GM18951 (cell line): ENCODE data around the gene ACOX3.
"Not testable (repeated sequence)": the region's sequence is repeated elsewhere in the genome, so short reads cannot be mapped to it uniquely, and the experiment has no call there.

Source experiments
- POLR2A ChIP-seq: IDR thresholded peaks from 4 replicates; pipeline ENCODE4 v1.6.1; 2011; ENCODE audit warnings: mild to moderate bottlenecking; ENCODE audit not compliant: insufficient read length, insufficient read depth; ENCODE audit errors: extremely low read depth
- in situ Hi-C: fragments of 300-500 bp; cut with MboI; formaldehyde crosslinking; loops from one replicate; pipeline ENCODE4 v1.12.0; 2022; ENCODE audit warnings: low sequenced_read_pairs, mixed read lengths, inconsistent platforms; ENCODE audit not compliant: unreplicated experiment

ACOX3 gene

GRCh38 chr4:8440492-8441311 is at the start of gene ACOX3, which contains the start of gene TRMT44:
Gene ACOX3, minus strand, starts transcription at chr4:8440723. Its CDS starts 24,202 bp downstream, at chr4:8416521.
Gene TRMT44, plus strand, starts transcription at chr4:8440777. Its CDS starts 46 bp downstream, at chr4:8440823.
- peak; percentile 76 for TF ChIP-seq POLR2A
- in situ Hi-C loops: no loop called here

- no peak for TF ChIP-seq POLR2A
- in situ Hi-C loops: no loop called here
Measured at GRCh38 chr4:8488791-8489369, 48.4 kb upstream of the ACOX3 start.

- in situ Hi-C loops: not testable (repeated sequence)
Measured at GRCh38 chr4:8486643-8487042, 46.1 kb upstream of the ACOX3 start.

- TF ChIP-seq POLR2A: no peak
- in situ Hi-C loops: no loop called here
Measured at GRCh38 chr4:8480221-8480620, 39.7 kb upstream of the ACOX3 start.

- no peak for TF ChIP-seq POLR2A
- in situ Hi-C loops: loop anchor here (10.0 kb wide), 1 partner anchor 66 kb away; no protein-coding TSS in a partner anchor
Measured at GRCh38 chr4:8478801-8479744, 38.5 kb upstream of the ACOX3 start.

GRCh38 chr4:8478371-8478770 is 37.8 kb upstream of the ACOX3 start:
- TF ChIP-seq POLR2A: no peak
- in situ Hi-C loops: loop anchor here (10.0 kb wide), 1 partner anchor 66 kb away; no protein-coding TSS in a partner anchor

- in situ Hi-C loops: loop anchor here (10.0 kb wide), 1 partner anchor 67 kb away; no protein-coding TSS in a partner anchor
- no peak for TF ChIP-seq POLR2A
Measured at GRCh38 chr4:8477676-8478075, 37.2 kb upstream of the ACOX3 start.

GRCh38 chr4:8477095-8477635 is 36.6 kb upstream of the ACOX3 start:
- TF ChIP-seq POLR2A: no peak
- in situ Hi-C loops: loop anchor here (10.0 kb wide), 1 partner anchor 68 kb away; no protein-coding TSS in a partner anchor

- no peak for TF ChIP-seq POLR2A
- in situ Hi-C loops: loop anchor here (10.0 kb wide), 1 partner anchor 69 kb away; no protein-coding TSS in a partner anchor
Measured at GRCh38 chr4:8475751-8476575, 35.4 kb upstream of the ACOX3 start.

GRCh38 chr4:8474856-8475255 is 34.3 kb upstream of the ACOX3 start:
- no peak for TF ChIP-seq POLR2A
- in situ Hi-C loops: loop anchor here (10.0 kb wide), 1 partner anchor 70 kb away; no protein-coding TSS in a partner anchor

- in situ Hi-C loops: loop anchor here (10.0 kb wide), 1 partner anchor 71 kb away; no protein-coding TSS in a partner anchor
- no peak for TF ChIP-seq POLR2A
Measured at GRCh38 chr4:8473920-8474590, 33.5 kb upstream of the ACOX3 start.
